Nephron (organoid): ENCODE results near the gene SLC35F5.

Experiments used
- H3K27ac Mint-ChIP-seq, 3 experiments: 2 replicates each; pipeline ENCODE4 v1.8.0; 2020; ENCODE audit warnings: mixed read lengths in 3 of 3, mild to moderate bottlenecking in 2 of 3, moderate library complexity in 1 of 3
- H3K27me3 Mint-ChIP-seq: 2 replicates; pipeline ENCODE4 v1.8.0; 2021; ENCODE audit warnings: low read depth, mild to moderate bottlenecking, moderate library complexity, mixed read lengths
- H3K36me3 Mint-ChIP-seq: 2 replicates; pipeline ENCODE4 v1.8.0; 2020; ENCODE audit warnings: low read depth, mixed read lengths
- H3K4me1 Mint-ChIP-seq: 2 replicates; pipeline ENCODE4 v1.8.0; 2020; ENCODE audit warnings: mixed read lengths
- H3K4me3 Mint-ChIP-seq, 3 experiments: 2 replicates each; pipeline ENCODE4 v1.8.0; 2020; ENCODE audit warnings: mild to moderate bottlenecking in 3 of 3, mixed read lengths in 3 of 3, moderate library complexity in 2 of 3
- H3K9me3 Mint-ChIP-seq: 2 replicates; pipeline ENCODE4 v1.8.0; 2020; ENCODE audit warnings: mixed read lengths
- TF ChIP-seq, protein P1 (sequence below), 3 experiments: fragments of 200-600 bp; sonication (generic); IDR thresholded peaks; one replicate each; pipeline ENCODE4 v1.5.0; 2021; ENCODE audit warnings: antibody characterized with exemption in 3 of 3; ENCODE audit not compliant: unreplicated experiment in 3 of 3

The SLC35F5 gene

GRCh38 chr2:113756355-113757137 is at the start of gene SLC35F5:
Gene SLC35F5 (minus strand): TSS chr2:113756642. CDS start chr2:113756409, 233 bp downstream.
- Mint-ChIP-seq H3K27me3 (no peaks in the 10 kb centered on the region), H3K9me3 (no peaks in the 10 kb centered on the region), H3K36me3 (peaks cover 10% of the 10 kb centered on the region), H3K4me1 (peaks cover 44% of the 10 kb centered on the region), H3K27ac (peak within 1 kb of the TSS; percentile 96 to 99 (median 98)), H3K4me3 (peak within 1 kb of the TSS; percentile 91 to 95 (median 94))
- TF ChIP-seq, protein P1, sequence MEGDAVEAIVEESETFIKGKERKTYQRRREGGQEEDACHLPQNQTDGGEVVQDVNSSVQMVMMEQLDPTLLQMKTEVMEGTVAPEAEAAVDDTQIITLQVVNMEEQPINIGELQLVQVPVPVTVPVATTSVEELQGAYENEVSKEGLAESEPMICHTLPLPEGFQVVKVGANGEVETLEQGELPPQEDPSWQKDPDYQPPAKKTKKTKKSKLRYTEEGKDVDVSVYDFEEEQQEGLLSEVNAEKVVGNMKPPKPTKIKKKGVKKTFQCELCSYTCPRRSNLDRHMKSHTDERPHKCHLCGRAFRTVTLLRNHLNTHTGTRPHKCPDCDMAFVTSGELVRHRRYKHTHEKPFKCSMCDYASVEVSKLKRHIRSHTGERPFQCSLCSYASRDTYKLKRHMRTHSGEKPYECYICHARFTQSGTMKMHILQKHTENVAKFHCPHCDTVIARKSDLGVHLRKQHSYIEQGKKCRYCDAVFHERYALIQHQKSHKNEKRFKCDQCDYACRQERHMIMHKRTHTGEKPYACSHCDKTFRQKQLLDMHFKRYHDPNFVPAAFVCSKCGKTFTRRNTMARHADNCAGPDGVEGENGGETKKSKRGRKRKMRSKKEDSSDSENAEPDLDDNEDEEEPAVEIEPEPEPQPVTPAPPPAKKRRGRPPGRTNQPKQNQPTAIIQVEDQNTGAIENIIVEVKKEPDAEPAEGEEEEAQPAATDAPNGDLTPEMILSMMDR (IDR thresholded peaks at IDR 0.05; ENCODE audit: unreplicated experiment in 3 of 3), result no peak

GRCh38 chr2:113799375-113799774 is 42.9 kb upstream of the SLC35F5 start:
- Mint-ChIP-seq H3K4me3 (no peak overlapping the region), H3K36me3 (no peaks in the 10 kb centered on the region), H3K27me3 (no peaks in the 10 kb centered on the region), H3K9me3 (no peaks in the 10 kb centered on the region), H3K27ac (peak overlapping the region in 1 of 3 experiments; percentile 1), H3K4me1 (peaks cover 19% of the 10 kb centered on the region)
- TF ChIP-seq, protein P1 (IDR thresholded peaks at IDR 0.05; ENCODE audit: unreplicated experiment in 3 of 3), result no peak

DNA sequence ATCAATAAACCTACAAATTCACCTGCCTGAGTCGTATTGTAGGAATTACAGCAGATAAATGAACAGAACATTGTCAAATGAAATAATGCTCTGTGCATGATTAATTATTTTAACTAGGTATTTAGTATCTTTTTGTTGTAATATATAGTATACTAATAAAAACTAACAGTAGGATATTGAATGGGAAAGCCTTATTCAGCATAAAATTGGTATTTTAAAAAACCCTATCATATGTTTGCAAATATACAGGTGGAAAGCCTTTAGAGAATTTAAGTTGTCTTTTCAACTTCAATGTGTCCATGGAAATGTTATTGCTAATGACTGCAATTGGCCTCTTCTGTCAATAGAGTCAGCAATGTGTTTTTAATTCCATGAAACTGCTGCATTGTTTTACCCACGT is 40.8 kb upstream of the SLC35F5 start:
- TF ChIP-seq, protein P1 (IDR thresholded peaks at IDR 0.05; ENCODE audit: unreplicated experiment in 3 of 3), result no peak
- H3K4me1 Mint-ChIP-seq, result peaks cover 19% of the 10 kb centered on the region

DNA sequence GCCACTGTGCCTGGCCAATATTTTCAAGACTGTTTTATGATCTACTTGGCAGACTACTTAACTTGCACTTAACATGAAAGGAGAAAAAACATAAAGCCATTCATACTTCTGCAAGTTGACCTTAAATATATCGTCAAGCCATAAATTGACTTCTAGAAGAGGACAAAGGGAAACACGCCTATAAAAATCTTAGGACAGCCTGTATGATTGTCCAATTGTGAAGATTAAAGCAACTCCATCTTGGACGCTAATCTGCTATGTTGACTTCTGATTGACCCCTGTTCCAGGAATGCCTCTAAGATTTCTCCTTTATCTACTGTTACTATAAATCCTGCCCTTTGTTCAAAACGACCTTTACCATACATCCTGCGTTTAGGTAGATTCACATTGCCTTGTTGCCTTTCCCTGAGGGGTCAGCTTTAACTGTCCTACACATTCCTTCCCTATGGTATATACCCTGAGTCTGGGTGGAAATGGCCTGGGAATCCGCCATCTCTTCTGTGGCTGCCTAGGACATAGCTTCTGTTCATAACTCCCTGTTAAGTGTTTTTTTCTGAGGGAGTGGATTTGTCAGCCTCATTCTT is 40.2 kb upstream of the SLC35F5 start:
- H3K4me1 Mint-ChIP-seq, result peaks cover 19% of the 10 kb centered on the region
- H3K4me3 Mint-ChIP-seq, result no peak overlapping the region
- H3K27me3 Mint-ChIP-seq, result no peaks in the 10 kb centered on the region
- TF ChIP-seq, protein P1 (IDR thresholded peaks at IDR 0.05; ENCODE audit: unreplicated experiment in 3 of 3), result no peak
- H3K9me3 Mint-ChIP-seq, result no peaks in the 10 kb centered on the region
- H3K36me3 Mint-ChIP-seq, result no peaks in the 10 kb centered on the region
- H3K27ac Mint-ChIP-seq, result peak overlapping the region; percentile 7 to 60 (median 32)

More for the DNA sequence above, 40.8 kb upstream of the SLC35F5 start:
- no peak overlapping the region for H3K4me3 Mint-ChIP-seq
- H3K9me3 Mint-ChIP-seq, result no peaks in the 10 kb centered on the region
- peak overlapping the region in 2 of 3 experiments; percentile 7 to 32 for H3K27ac Mint-ChIP-seq
- no peaks in the 10 kb centered on the region for H3K36me3 Mint-ChIP-seq
- H3K27me3 Mint-ChIP-seq, result no peaks in the 10 kb centered on the region

DNA sequence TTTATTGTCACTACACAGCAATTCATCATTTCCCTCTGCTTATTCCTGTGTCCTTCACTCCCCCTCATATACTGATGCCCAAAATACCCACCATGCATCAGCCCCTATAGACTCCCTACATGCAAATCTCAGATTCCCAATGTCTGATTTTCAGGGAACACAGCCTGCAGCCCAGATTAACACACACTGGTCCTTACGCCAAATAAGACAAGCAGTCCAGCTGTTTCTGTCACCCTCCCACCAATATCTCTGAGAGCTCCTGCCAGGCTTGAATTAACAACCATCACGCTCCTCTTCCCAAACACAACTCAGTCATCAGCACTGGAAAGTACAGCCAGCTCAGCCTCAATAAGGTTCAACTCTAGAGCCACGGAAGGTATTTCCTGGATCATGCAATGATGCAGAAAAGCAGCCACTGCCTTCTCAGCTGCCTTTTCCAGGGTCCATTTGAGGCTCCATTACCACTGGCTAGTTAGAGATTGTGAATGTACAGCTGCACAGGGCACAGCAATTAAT is 39.0 kb upstream of the SLC35F5 start:
- no peaks in the 10 kb centered on the region for H3K9me3 Mint-ChIP-seq
- H3K4me3 Mint-ChIP-seq, result no peak overlapping the region
- H3K27ac Mint-ChIP-seq, result peak overlapping the region; percentile 70 to 80 (median 80)
- TF ChIP-seq, protein P1 (IDR thresholded peaks at IDR 0.05; ENCODE audit: unreplicated experiment in 3 of 3), result no peak
- H3K27me3 Mint-ChIP-seq, result no peaks in the 10 kb centered on the region
- no peaks in the 10 kb centered on the region for H3K36me3 Mint-ChIP-seq
- peaks cover 19% of the 10 kb centered on the region for H3K4me1 Mint-ChIP-seq
